ENCODE data around the gene RFNG. TPM values are rescaled to one million over a fixed set of nuclear protein-coding genes. Genes with fewer than 3 reads are reported as not detected.

Gene RFNG
- total and polyA plus RNA-seq, 2 of the 13 experiments (the other 11 are each of a cell fraction or from before 2014, with no cell fraction given): 61.4 to 64.0 TPM

GRCh38 chr17:82098169-82098938, 46.7 kb upstream of the RFNG start, which contains the start of gene FASN (continued):
- TF ChIP-seq THAP8 (CRISPR knock-in tag; IDR thresholded peaks at IDR 0.05; ENCODE audit: borderline replicate concordance) (no peak), AGO1 (IDR thresholded peaks at IDR 0.05; ENCODE audit: low read depth, low read length, poor library complexity, severe bottlenecking) (peak; percentile 37), JUND (CRISPR knock-in tag; IDR thresholded peaks at IDR 0.05) (no peak), PHF20 (CRISPR knock-in tag; IDR thresholded peaks at IDR 0.05) (peak; percentile 46; the same call in 1 of the 2 replicates), ZSCAN30 (CRISPR knock-in tag; IDR thresholded peaks at IDR 0.05) (no peak), SNAI1 (CRISPR knock-in tag; IDR thresholded peaks at IDR 0.05; ENCODE audit: borderline replicate concordance) (no peak), USF2 (IDR thresholded peaks at IDR 0.05; ENCODE audit: low read depth, low read length) (no peak), USF2 (CRISPR knock-in tag; IDR thresholded peaks at IDR 0.05; ENCODE audit: borderline replicate concordance) (no peak), ZNF282 (IDR thresholded peaks at IDR 0.05; ENCODE audit: partially characterized antibody) (no peak), MEIS1 (CRISPR knock-in tag; IDR thresholded peaks at IDR 0.05; ENCODE audit: borderline replicate concordance) (no peak; the same call in 1 of the 2 replicates), ZIK1 (CRISPR knock-in tag; IDR thresholded peaks at IDR 0.05; ENCODE audit: borderline replicate concordance, low read depth) (peak; percentile 92), PREB (CRISPR knock-in tag; IDR thresholded peaks at IDR 0.05) (0 out of 2 replicates have a peak, but pooled peaks have one; percentile 79), MYPOP (CRISPR knock-in tag; IDR thresholded peaks at IDR 0.05) (no peak; the same call in 1 of the 2 replicates)
- TF ChIP-seq, protein P1, sequence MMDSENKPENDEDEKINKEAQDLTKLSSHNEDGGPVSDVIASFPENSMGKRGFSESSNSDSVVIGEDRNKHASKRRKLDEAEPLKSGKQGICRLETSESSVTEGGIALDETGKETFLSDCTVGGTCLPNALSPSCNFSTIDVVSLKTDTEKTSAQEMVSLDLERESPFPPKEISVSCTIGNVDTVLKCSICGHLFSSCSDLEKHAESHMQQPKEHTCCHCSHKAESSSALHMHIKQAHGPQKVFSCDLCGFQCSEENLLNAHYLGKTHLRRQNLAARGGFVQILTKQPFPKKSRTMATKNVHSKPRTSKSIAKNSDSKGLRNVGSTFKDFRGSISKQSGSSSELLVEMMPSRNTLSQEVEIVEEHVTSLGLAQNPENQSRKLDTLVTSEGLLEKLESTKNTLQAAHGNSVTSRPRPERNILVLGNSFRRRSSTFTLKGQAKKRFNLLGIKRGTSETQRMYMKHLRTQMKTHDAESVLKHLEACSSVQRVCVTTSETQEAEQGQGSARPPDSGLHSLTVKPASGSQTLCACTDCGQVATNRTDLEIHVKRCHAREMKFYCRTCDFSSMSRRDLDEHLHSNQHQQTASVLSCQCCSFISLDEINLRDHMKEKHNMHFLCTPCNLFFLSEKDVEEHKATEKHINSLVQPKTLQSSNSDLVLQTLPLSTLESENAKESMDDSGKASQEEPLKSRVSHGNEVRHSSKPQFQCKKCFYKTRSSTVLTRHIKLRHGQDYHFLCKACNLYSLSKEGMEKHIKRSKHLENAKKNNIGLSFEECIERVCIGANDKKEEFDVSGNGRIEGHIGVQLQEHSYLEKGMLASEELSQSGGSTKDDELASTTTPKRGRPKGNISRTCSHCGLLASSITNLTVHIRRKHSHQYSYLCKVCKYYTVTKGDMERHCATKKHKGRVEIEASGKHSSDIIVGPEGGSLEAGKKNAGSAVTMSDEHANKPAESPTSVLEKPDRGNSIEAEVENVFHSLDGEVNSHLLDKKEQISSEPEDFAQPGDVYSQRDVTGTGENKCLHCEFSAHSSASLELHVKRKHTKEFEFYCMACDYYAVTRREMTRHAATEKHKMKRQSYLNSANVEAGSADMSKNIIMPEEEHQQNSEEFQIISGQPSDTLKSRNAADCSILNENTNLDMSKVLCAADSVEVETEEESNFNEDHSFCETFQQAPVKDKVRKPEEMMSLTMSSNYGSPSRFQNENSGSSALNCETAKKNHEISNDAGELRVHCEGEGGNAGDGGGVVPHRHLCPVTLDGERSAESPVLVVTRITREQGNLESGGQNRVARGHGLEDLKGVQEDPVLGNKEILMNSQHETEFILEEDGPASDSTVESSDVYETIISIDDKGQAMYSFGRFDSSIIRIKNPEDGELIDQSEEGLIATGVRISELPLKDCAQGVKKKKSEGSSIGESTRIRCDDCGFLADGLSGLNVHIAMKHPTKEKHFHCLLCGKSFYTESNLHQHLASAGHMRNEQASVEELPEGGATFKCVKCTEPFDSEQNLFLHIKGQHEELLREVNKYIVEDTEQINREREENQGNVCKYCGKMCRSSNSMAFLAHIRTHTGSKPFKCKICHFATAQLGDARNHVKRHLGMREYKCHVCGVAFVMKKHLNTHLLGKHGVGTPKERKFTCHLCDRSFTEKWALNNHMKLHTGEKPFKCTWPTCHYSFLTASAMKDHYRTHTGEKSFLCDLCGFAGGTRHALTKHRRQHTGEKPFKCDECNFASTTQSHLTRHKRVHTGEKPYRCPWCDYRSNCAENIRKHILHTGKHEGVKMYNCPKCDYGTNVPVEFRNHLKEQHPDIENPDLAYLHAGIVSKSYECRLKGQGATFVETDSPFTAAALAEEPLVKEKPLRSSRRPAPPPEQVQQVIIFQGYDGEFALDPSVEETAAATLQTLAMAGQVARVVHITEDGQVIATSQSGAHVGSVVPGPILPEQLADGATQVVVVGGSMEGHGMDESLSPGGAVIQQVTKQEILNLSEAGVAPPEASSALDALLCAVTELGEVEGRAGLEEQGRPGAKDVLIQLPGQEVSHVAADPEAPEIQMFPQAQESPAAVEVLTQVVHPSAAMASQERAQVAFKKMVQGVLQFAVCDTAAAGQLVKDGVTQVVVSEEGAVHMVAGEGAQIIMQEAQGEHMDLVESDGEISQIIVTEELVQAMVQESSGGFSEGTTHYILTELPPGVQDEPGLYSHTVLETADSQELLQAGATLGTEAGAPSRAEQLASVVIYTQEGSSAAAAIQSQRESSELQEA (CRISPR knock-in tag; IDR thresholded peaks at IDR 0.05; ENCODE audit: not compliant biosample characterization): peak; percentile 52
